LNCAP (cell line): ENCODE measurements around the gene RFTN1.

Source experiments
- TF ChIP-seq, protein P1 (sequence below): fragments of 450-650 bp; IDR thresholded peaks from 2 replicates; pipeline ENCODE4 v1.5.1; 2017; ENCODE audit warnings: mild to moderate bottlenecking

RFTN1 gene

DNA sequence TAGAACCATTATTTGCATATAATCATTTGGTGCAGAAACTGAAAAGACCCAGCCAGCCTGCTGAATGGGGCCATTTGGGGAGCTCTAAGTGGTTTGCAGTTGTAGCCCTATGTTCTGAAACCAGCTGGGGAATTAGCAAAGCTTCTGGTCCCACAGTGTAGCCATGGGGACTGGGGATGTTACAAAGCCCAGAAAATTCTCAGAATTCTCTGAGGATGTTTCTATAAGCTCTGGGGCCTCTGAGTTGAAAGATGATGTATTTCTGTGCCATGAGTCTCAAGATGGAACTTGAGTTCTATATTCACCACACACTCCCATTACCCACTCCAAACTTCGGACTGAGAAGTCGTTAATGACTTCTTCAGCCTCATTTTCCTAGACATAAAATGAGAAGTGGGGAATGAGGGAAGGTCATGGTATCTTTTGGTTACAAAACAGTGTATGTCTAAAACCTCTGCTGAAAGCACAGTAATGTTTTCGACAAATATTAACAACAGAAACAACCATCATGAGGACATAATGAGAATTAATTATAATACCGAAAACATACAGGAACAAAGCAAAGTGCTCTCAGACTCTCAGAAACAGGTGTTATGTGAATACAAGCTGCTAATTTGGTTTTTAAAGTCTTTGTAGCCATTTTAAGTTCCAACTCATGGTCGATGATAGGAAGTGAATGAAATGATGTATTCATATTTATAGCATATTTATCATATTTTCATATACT lies 89.4 kb downstream of the RFTN1 start:
- TF ChIP-seq, protein P1, sequence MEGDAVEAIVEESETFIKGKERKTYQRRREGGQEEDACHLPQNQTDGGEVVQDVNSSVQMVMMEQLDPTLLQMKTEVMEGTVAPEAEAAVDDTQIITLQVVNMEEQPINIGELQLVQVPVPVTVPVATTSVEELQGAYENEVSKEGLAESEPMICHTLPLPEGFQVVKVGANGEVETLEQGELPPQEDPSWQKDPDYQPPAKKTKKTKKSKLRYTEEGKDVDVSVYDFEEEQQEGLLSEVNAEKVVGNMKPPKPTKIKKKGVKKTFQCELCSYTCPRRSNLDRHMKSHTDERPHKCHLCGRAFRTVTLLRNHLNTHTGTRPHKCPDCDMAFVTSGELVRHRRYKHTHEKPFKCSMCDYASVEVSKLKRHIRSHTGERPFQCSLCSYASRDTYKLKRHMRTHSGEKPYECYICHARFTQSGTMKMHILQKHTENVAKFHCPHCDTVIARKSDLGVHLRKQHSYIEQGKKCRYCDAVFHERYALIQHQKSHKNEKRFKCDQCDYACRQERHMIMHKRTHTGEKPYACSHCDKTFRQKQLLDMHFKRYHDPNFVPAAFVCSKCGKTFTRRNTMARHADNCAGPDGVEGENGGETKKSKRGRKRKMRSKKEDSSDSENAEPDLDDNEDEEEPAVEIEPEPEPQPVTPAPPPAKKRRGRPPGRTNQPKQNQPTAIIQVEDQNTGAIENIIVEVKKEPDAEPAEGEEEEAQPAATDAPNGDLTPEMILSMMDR = no peak

DNA sequence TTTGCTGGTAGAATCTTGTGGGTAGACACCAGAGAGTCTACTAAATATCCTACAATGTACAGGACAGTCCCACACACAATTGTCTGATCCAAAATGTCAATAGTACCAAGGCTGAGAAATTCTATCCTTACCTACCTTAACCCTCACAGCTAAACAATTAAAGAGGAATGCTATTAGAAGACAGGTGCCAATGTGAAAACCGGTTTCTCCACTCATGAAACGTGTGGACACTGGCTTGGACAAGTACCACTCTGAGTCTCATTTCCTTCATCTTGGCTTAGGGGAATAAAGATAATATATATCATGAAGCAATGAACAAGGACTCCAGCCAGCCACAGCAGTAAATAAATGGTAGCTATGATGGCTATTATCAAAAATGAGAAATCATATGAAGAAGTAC lies 90.2 kb downstream of the RFTN1 start:
- TF ChIP-seq, protein P1 = no peak

DNA sequence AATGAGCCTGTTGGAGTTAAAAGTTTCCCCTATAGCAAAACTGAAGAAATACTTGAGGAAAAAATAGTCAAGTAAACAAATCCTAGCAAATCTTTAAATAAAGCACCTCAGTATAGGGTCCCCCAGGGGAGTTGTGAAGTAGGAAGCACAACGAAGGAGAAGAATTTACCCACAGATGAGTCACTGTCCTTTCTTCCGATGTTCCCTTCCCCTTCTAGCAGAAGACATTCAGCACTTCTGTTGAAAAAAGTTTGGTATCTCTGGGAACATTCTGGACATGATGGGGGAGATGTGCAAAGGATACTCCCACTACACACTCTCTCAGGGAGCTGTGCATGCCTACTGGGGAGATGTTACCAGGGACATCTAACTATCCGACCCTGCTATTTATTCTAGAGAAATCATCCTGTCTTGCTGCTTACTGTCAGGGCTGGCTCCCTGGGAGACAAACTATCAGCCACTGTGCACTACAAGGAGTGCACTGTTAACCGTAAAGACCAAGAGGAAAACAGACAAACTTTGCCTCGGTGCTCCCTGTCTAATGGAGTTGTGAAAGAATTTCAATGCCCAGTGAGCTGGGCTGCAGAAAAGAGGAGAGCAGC lies 93.8 kb downstream of the RFTN1 start:
- TF ChIP-seq, protein P1 = no peak

GRCh38 chr3:16417945-16418739 lies 95.4 kb downstream of the RFTN1 start:
- TF ChIP-seq, protein P1 = no peak

DNA sequence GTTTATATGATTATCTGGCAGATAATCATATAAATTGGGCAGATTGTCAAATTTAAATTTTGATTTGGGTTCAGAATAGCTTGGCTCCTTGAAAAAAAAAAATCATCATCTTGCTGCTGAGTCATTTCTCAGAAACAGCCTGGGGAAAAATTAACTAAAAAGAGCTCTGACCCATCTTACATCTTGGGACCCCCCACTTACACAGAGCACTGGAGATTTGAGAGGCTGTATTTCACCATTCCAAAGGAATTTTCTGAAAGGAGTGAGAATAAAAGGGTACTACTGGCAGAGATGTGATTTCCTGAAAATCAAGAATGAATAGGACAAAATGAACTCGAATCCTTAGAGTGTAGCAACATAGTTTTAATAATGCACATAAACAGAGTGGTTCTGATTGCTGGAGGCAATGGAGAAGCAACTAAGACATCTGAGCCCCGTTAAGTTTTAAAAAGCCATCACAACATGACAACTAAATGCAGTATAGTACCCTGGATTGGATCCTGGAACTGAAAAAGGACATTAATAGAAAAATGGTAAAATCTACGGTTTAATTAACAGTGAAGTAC lies 97.5 kb downstream of the RFTN1 start:
- TF ChIP-seq, protein P1 = no peak

DNA sequence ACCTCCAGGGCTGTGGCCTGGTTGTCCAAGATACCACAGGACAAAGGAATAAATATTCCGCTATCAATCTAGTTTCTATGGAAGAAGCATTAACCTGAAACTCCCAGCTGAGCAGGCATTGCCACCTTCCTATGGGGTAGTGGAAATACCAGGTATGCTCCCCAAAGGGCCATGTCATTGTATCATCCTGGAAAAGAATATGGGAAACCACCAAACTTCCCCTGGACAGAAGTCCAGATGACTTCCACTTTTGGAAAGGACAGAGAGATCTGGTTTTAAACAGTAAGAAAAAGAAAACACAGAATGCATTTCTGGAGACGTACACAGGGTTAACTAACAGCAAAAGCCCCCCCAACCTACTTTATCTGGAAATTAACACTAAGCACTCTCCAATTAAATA lies 100.2 kb downstream of the RFTN1 start:
- TF ChIP-seq, protein P1 = no peak

DNA sequence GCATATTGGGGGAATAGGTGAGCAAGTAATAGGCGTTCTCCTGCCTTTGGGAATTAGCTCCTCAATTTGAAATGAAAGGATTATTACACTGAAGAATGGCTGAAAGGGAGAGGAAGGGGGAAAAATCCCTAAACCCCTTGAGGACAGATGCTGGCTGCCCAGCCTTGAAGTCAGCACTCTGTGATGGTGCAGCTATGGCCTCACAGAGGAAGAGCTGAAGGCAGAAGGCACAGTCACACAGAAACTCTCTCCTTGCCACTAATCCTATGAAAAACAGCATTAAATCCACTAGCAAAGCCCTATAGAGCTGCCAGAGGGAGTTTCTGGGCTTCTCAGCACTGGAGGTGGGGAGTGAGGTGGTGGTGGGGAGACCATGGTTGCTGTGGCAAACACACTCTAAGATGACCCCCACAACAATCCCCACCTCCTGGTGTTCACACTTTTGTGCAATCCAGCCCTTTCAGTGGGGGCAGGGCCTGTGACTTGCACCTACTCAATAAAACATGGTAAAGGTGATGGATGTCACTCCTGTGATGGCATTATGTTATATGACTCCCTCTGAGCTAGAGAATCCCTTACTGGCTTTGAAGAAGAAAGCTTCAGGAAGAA lies 101.2 kb downstream of the RFTN1 start:
- TF ChIP-seq, protein P1 = no peak
